HG03097 (cell line): Measurements from ENCODE around the gene MVB12B.
"Not testable (repeated sequence)": the region's sequence is repeated elsewhere in the genome, so short reads cannot be mapped to it uniquely, and the experiment has no call there.

ENCODE experiments used
- ATAC-seq: cut with Tn5 transposase; IDR thresholded peaks from one replicate; pipeline ENCODE4 v1.9.1; 2021; ENCODE audit not compliant: unreplicated experiment, low FRiP score

Gene MVB12B

GRCh38 chr9:126526218-126527108 lies 199.8 kb downstream of the MVB12B start:
- ATAC-seq = no peak

GRCh38 chr9:126527109-126527825 lies 200.6 kb downstream of the MVB12B start:
- no peak for ATAC-seq

GRCh38 chr9:126528111-126528510 lies 201.5 kb downstream of the MVB12B start:
- no peak for ATAC-seq

GRCh38 chr9:126528915-126529314 lies 202.3 kb downstream of the MVB12B start:
- ATAC-seq = no peak

- ATAC-seq = no peak
Observed at GRCh38 chr9:126531035-126531571, 204.5 kb downstream of the MVB12B start.

GRCh38 chr9:126531591-126531990 lies 205.0 kb downstream of the MVB12B start:
- ATAC-seq = no peak

- no peak for ATAC-seq
Observed at GRCh38 chr9:126532019-126532462, 205.4 kb downstream of the MVB12B start.

GRCh38 chr9:126532489-126532888 lies 205.9 kb downstream of the MVB12B start:
- no peak for ATAC-seq

- ATAC-seq = no peak
Observed at GRCh38 chr9:126532951-126533925, 206.6 kb downstream of the MVB12B start.

GRCh38 chr9:126533926-126534310 lies 207.3 kb downstream of the MVB12B start:
- ATAC-seq = no peak

GRCh38 chr9:126534431-126535186 lies 208.0 kb downstream of the MVB12B start:
- no peak for ATAC-seq

GRCh38 chr9:126536131-126536530 lies 209.5 kb downstream of the MVB12B start:
- ATAC-seq = no peak

GRCh38 chr9:126536841-126537465 lies 210.3 kb downstream of the MVB12B start:
- no peak for ATAC-seq

- no peak for ATAC-seq
Observed at GRCh38 chr9:126538550-126538949, 211.9 kb downstream of the MVB12B start.

- not testable (repeated sequence) for ATAC-seq
Observed at GRCh38 chr9:126540398-126540797, 213.8 kb downstream of the MVB12B start.

- ATAC-seq = no peak
Observed at GRCh38 chr9:126543490-126543889, 216.9 kb downstream of the MVB12B start.

GRCh38 chr9:126545106-126545505 lies 218.5 kb downstream of the MVB12B start:
- ATAC-seq = no peak

GRCh38 chr9:126546036-126546435 lies 219.4 kb downstream of the MVB12B start:
- ATAC-seq = no peak

GRCh38 chr9:126548312-126548711 lies 221.7 kb downstream of the MVB12B start:
- ATAC-seq = no peak
